GM13976 (cell line): Measurements from ENCODE around the gene YEATS4.

Experiments
- DNase-seq: peaks from one replicate; pipeline ENCODE4 v3.0.0; 2012; ENCODE audit warnings: low spot score
- in situ Hi-C: fragments of 300-500 bp; cut with MboI; formaldehyde crosslinking; loops from one replicate; pipeline ENCODE4 v1.12.0; 2022; ENCODE audit warnings: low sequenced_read_pairs, mixed read lengths, inconsistent platforms; ENCODE audit not compliant: unreplicated experiment
- TF ChIP-seq, protein P1 (sequence below): IDR thresholded peaks from 2 replicates; pipeline ENCODE4 v1.5.1; 2012; ENCODE audit warnings: borderline replicate concordance, mild to moderate bottlenecking; ENCODE audit not compliant: insufficient read depth; ENCODE audit errors: extremely low read depth, missing control alignments, control extremely low read depth

YEATS4 gene

DNA sequence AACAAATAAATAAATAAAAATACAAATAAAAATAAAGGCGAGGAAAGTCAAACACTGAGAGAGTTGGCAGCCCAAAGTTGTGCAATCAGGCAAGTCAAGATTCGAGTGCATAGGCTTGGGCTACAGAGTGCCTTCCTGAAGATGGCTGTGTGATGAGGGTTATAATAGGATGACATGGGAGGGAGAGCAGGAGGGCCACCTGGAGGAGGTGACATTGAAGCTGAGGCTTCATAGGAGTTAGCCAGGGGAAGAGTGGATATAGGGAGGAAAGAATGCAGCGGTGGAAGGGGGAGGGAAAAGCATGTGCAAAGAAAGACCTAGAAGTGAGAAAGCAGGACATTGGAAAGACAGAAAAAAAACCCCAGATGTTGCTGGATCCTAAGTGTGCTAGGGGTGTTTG lies 53.1 kb downstream of the YEATS4 start:
- DNase-seq: no peak
- TF ChIP-seq, protein P1, sequence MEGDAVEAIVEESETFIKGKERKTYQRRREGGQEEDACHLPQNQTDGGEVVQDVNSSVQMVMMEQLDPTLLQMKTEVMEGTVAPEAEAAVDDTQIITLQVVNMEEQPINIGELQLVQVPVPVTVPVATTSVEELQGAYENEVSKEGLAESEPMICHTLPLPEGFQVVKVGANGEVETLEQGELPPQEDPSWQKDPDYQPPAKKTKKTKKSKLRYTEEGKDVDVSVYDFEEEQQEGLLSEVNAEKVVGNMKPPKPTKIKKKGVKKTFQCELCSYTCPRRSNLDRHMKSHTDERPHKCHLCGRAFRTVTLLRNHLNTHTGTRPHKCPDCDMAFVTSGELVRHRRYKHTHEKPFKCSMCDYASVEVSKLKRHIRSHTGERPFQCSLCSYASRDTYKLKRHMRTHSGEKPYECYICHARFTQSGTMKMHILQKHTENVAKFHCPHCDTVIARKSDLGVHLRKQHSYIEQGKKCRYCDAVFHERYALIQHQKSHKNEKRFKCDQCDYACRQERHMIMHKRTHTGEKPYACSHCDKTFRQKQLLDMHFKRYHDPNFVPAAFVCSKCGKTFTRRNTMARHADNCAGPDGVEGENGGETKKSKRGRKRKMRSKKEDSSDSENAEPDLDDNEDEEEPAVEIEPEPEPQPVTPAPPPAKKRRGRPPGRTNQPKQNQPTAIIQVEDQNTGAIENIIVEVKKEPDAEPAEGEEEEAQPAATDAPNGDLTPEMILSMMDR: no peak
- in situ Hi-C loops: no loop called here

DNA sequence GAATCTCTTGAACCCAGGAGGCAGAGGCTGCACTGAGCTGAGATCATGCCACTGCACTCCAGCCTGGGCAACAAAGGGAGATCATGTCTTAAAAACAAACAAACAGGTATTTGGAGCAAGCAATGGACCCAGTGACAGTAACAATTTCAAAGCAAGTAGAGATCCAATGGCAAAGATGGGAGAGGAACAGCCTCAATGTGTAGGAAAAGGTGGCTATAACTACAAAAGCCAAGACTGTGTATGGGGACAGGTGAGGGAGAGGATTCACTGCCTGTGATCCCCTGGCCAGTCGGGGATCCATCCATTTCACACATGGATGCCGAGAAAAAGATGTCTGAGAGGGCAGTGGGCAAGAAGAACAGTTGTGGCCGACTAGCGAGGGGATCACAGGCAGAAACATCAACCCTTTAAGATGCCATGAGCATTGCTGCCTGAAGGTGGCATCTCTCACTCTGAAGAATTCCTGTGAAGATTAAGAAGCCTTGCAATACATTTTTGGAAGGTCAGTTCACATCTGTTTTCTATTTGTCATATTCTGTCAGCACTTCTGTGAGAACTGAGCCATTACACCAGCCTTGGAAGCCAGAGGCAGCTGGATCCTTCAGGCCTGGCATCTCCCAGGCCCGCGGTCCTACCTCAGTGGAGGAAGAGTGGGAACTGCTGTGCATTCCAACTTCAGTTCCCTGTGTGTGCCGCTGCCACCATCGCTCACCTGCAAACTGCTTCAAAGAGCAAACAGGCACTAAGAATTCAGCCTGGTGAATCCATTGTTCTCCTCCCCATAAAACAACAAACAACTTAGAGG lies 56.1 kb downstream of the YEATS4 start:
- in situ Hi-C loops: no loop called here
- TF ChIP-seq, protein P1: peak; percentile 29
- peak; percentile 30 for DNase-seq

DNA sequence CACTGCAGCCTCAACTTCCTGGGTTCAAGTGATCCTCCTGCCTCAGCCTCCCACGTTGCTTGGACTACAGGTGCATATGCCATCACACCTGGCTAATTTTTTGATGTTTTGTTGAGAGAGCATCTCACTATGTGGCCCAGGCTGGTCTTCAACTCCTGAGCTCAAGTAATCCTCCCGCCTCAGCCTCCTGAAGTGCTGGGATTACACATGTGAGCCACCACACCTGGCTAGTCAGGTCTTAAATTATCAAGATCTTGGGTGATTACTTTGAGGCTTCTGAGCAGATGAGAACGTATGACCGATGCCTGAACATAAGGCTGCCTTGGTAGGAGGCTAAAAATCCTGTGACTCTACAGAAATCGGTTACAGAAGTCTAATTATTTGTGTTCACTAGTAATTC lies 57.7 kb downstream of the YEATS4 start:
- in situ Hi-C loops: no loop called here
- DNase-seq: no peak
- TF ChIP-seq, protein P1: no peak

DNA sequence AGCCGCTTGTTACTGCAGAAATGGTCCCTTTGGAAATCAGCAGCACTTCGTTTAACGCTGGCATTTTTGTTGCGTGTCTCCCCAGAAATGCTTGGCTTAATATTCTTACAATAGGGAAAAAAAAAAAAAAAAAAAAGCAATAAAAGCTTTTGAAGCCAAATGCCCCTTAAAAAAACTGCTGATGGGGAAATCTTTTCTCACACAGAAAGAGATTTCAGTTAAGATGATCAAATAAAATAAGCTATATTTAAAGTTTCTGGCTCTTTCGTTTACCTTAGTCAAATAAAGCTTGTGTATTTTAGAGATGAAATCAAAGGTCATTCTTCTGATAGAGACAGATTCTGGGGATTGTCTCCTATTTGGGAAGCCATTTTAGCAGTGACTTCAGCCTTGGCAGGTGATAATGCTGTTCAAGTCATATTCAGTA lies 58.2 kb downstream of the YEATS4 start:
- TF ChIP-seq, protein P1: no peak
- in situ Hi-C loops: no loop called here
- no peak for DNase-seq

DNA sequence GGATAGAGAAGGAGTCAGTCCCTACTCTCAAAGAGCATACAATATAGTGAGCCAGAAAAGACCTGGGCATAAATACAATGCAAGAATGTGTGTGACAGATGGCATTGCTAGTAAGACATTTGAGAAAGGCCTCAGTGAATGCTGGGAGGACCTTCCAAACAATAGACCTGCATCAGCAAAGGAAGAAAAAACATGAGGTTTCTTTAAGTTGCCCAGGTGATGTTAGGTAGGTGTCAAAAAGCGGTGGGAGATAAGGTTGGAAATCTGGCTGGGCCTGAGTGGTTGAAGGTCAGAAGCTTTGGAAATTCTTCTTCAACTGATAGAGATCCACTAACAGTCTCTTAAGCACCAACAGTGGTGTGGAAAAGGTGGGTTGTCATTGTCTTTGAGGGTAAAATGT lies 60.2 kb downstream of the YEATS4 start:
- no peak for DNase-seq
- in situ Hi-C loops: no loop called here
- TF ChIP-seq, protein P1: no peak

DNA sequence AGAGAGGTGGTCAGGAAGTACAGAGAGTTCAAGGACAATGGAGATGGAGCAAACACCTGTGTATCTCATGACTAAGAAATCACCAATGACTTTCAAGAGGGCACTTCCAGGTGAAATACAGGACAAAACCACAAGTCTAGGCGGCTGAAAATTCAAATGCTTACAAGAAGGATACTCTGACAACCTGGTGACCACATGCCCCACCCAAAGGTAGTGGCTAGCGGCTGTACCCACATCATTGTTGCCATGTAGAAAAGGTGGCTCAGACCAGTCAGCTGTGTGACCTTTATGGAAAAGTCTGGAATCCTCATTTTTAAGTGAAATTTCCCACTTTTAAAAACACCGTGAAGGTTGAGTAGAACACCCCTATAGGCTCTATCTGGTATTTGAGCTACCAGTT lies 62.0 kb downstream of the YEATS4 start:
- no peak for DNase-seq
- TF ChIP-seq, protein P1: no peak
- in situ Hi-C loops: no loop called here
